ENCODE measurements around the gene SYNCRIP. TPM values are rescaled to one million over a fixed set of nuclear protein-coding genes. Genes with fewer than 3 reads are reported as not detected.
A peak's percentile ranks its signal among the peaks of the same experiment; 100 is the strongest.

SYNCRIP gene
- total and polyA plus RNA-seq, 2 of the 4 experiments (the other 2 are of a cell fraction), result 50.1 to 59.3 TPM

GRCh38 chr6:85576476-85576875 lies 66.2 kb downstream of the SYNCRIP start:
- Histone ChIP-seq H3K14ac (replicated peaks; ENCODE audit: low read depth, low read length) (peak overlapping the region; percentile 80), H2AK9ac (replicated peaks; ENCODE audit: low read depth, low read length, poor library complexity) (no peak overlapping the region), H2AK5ac (ENCODE audit: low read depth, low read length) (peak overlapping the region; percentile 77; the same call in 1 of the 2 replicates), H3K27me3 (ENCODE audit: control insufficient read depth, insufficient read depth, low read length) (no peaks in the 10 kb centered on the region), H3K4me2 (ENCODE audit: low read depth, low read length) (no peak overlapping the region), H2BK20ac (ENCODE audit: low read depth, low read length) (no peak overlapping the region), H2AFZ (replicated peaks; ENCODE audit: low read length, poor library complexity) (no peak overlapping the region), H3K56ac (ENCODE audit: extremely low read depth, insufficient read depth, low read length) (no peak overlapping the region), H4K8ac (ENCODE audit: low read depth in 2 of 2, low read length in 2 of 2) (no peak overlapping the region), H2BK5ac (ENCODE audit: low read depth, low read length, poor library complexity, severe bottlenecking) (no peak overlapping the region), H3K9ac (ENCODE audit: low read depth, low read length) (no peak overlapping the region), H3K4me1 (ENCODE audit: control insufficient read depth, insufficient read depth, low read length) (peaks cover 16% of the 10 kb centered on the region), H3K27ac (ENCODE audit: insufficient read depth, low read length) (no peak overlapping the region), H4K91ac (ENCODE audit: insufficient read depth, low read depth, low read length) (no peak overlapping the region), H4K5ac (ENCODE audit: low read depth, low read length) (peak overlapping the region; percentile 62; the same call in 1 of the 2 replicates), H2BK120ac (ENCODE audit: low read depth, low read length) (no peak overlapping the region), H2BK15ac (ENCODE audit: low read depth, low read length) (no peak overlapping the region), H3K36me3 (ENCODE audit: control insufficient read depth, insufficient read depth, low read length) (no peaks in the 10 kb centered on the region; the same call in 1 of the 2 replicates), H4K20me1 (ENCODE audit: insufficient read depth, low read length) (peaks cover 49% of the 10 kb centered on the region), H3K79me1 (ENCODE audit: low read depth in 1 of 2, low read length in 2 of 2) (peaks cover 43 to 77% of the 10 kb centered on the region in 2 experiments), H3K4ac (ENCODE audit: low read depth, low read length) (peak overlapping the region; percentile 53; the same call in 1 of the 2 replicates), H3K4me3 (ENCODE audit: insufficient read depth, low read depth, low read length) (no peak overlapping the region), H3K18ac (ENCODE audit: low read depth, low read length) (no peak overlapping the region), H3K9me1 (ENCODE audit: insufficient read depth, low read length) (peaks cover 13% of the 10 kb centered on the region), H3K23ac (ENCODE audit: low read depth, low read length) (peak overlapping the region; percentile 83; the same call in 1 of the 2 replicates), H3K9me3 (ENCODE audit: control insufficient read depth, insufficient read depth, low read length) (no peaks in the 10 kb centered on the region)
- in situ Hi-C loops (cut with MboI; ENCODE audit: low sequenced_read_pairs) (no loop called here), dilution Hi-C loops (cut with HindIII; ENCODE audit: low sequenced_read_pairs, unreplicated experiment) (no loop called here), intact Hi-C loops (cut with micrococcal nuclease) (loop anchor here (5.0 kb wide), 1 partner anchor 34 kb away; no protein-coding TSS in a partner anchor)
- TF ChIP-seq CEBPB (IDR thresholded peaks at IDR 0.05; ENCODE audit: low read depth, low read length) (no peak), BHLHE40 (IDR thresholded peaks at IDR 0.05; ENCODE audit: low read depth, low read length) (no peak), RFX5 (IDR thresholded peaks at IDR 0.05; ENCODE audit: low read depth, low read length) (no peak), FOS (IDR thresholded peaks at IDR 0.05; ENCODE audit: low read depth, low read length) (no peak), MAZ (IDR thresholded peaks at IDR 0.05; ENCODE audit: borderline replicate concordance, low read depth, low read length) (no peak), MAFK (IDR thresholded peaks at IDR 0.05; ENCODE audit: low read depth, low read length) (no peak), RAD21 (IDR thresholded peaks at IDR 0.05; ENCODE audit: low read length) (no peak), CHD1 (IDR thresholded peaks at IDR 0.05; ENCODE audit: low read depth, low read length) (no peak), NFE2L2 (IDR thresholded peaks at IDR 0.05; ENCODE audit: low read depth, low read length) (no peak), USF2 (IDR thresholded peaks at IDR 0.05; ENCODE audit: low read depth, low read length) (no peak), CTCF (conservative IDR thresholded peaks at IDR 0.05; ENCODE audit: low read depth, low read length) (no peak), ELK1 (IDR thresholded peaks at IDR 0.05; ENCODE audit: borderline replicate concordance, low read depth, low read length) (no peak), POLR2A (IDR thresholded peaks at IDR 0.05; ENCODE audit: low read depth, low read length) (no peak)
- ChIA-PET CTCF (no interaction called here), POLR2A (ENCODE audit: unreplicated experiment) (no interaction called here)
- no peak for ATAC-seq (ENCODE audit: low read depth)
- no peak for DNase-seq
- no CpG with 5 or more reads among the region's 2 CpGs for WGBS, 2 experiments (ENCODE audit: extremely low coverage in 2 of 2, insufficient read length in 1 of 2)
- no TSS peak for BruUV-seq (replicated peaks)

Measured in IMR-90 (cell line).